NCI-H2227 treated with DMSO at 0.1 percent for 48 hours (cell line): ENCODE measurements around the gene SERHL2.
"Not testable (repeated sequence)": the region's sequence is repeated elsewhere in the genome, so short reads cannot be mapped to it uniquely, and the experiment has no call there.

Source experiments
- DNase-seq: peaks from one replicate; lab custom pipeline; 2025; lab: John Stamatoyannopoulos, UW

Gene SERHL2

DNA sequence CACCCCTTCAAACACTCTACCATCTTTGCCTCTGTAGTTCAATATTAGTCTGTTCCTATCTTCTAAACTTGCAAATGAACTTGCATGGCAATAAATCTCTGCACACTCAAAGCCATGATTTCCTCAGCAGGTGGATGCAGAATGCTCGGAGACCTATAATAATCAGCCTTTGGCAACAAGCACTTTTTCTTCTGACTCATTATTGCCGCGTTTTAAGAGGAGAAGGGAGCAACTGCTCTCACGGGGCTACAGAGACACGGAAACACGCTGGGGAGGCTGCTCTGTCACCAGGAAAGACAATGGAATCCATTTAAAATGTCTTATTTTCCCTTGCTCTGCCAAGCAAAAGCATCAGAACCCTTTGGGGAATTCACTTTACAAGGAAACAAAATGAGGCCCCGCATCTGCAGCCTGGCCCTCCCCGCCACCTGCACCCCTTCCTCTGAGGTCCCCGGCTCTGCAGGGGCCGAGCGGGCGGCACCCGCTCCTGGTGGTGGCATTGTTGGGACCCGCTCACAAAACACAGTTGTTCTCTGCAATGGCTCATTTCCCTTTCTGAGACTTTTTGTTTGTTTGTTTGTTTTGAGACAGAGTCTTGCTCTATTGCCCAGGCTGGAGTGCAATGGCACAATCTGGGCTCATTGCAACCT is 18.5 kb upstream of the SERHL2 start:
- peak; percentile 52 for DNase-seq

- DNase-seq, result no peak
Measured at GRCh38 chr22:42536166-42536565, 17.6 kb upstream of the SERHL2 start.

- not testable (repeated sequence) for DNase-seq
Measured at GRCh38 chr22:42536634-42537033, 17.1 kb upstream of the SERHL2 start.

DNA sequence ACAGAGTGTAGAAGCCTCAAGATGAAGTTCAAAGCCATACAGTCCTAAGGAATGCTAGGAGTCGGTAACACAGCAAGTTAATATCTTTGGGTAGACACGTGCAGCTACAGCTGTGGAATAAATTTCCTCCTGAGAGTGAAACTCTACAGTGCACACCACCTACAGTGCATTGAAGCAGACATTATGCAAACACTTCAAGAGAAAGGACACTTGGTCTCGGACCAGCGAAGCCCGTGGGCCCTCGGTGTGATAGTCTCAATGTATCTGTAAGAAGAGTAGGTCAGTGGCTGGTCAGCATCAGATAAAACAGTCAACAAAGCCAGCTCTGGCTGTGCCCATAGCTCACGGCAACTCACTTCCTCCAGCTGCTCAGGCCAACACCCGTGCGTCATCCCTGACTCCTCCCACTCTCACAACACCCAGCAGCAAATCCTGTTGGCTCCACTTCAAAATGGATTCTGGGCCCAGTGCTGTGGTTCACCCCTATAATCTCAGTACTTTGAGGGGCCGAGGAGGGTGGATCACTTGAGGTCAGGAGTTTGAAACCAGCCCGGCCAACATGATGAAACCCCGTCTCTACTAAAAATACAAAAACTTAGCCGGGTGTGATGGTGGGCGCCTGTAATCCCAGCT is 16.4 kb upstream of the SERHL2 start:
- DNase-seq, result not testable (repeated sequence)

- DNase-seq, result not testable (repeated sequence)
Measured at GRCh38 chr22:42539236-42539771, 14.5 kb upstream of the SERHL2 start.

DNA sequence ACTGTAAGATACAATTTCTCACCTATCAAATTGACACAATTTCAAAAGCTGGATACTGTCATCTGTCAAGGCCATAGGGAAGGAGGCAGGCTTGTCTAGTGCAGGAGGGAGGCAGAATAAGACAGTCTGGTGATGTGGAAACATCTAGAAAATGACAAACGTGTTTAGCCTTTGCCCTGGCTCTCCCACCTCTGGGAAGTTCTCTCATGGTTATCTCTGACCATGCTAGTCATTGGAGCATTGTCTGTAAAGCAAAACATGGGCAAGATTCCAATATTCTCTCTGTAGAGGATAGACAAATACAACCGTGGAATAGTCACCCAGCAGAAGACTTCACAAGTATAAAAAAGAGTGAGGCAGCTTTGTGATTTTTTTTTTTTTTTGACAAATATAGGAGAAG is 9.1 kb upstream of the SERHL2 start:
- DNase-seq, result no peak

- no peak for DNase-seq
Measured at GRCh38 chr22:42547562-42547961, 6.2 kb upstream of the SERHL2 start.

DNA sequence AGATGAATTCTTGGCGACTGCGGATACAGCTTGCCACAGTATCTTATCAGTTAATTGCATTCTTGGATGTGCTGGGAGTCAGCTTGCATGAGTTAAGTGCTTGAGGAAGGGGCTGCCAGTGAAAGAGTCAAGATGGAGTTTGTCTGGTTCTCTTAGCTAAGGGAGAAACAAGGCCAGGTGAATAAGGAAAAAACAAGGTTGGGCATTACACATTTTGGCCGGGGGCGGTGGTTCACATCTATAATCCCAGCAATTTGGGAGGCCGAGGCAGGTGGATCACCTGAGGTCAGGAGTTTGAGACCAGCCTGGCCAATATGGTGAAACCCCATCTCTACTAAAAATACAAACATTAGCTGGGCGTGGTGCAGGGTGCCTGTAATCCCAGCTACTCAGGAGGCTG is 5.6 kb upstream of the SERHL2 start:
- DNase-seq, result not testable (repeated sequence)

DNA sequence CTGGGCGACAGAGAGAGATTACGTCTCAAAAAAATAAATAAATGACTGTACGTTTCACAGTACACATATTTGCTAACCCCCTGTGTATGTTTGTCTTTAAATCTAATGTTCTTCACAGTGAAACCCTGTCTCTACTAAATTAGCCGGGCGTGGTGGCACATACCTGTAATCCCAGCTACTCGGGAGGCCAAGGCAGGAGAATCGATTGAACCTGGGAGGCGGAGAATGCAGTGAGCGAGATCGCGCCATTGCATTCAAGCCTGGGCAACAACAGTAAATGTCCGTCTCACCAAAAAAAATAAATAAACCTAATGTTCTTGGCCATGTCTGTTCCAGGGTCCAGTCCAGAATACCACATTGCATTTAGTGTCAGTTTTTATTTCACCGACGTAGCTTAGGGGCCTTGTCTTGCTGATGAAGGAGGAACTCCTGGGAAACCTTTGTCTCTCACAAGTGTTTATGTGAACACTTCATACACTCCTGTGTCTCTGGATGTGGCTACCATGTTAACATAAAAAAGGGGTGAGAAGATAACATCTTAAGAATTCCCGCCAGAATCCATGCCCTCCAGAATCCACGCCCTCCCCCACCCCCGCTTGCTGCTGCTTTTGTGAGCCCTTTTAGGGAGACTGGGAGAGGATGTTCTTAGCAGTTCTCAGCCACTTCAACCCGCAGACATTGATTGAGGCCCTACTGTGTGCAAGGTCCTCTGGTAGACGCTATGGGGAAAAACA is 5.0 kb upstream of the SERHL2 start:
- DNase-seq, result no peak

GRCh38 chr22:42549331-42550060 is 4.3 kb upstream of the SERHL2 start:
- DNase-seq, result no peak

GRCh38 chr22:42552294-42552647 is 1.5 kb upstream of the SERHL2 start:
- not testable (repeated sequence) for DNase-seq

GRCh38 chr22:42560381-42560780 is 6.6 kb downstream of the SERHL2 start:
- no peak for DNase-seq

- DNase-seq, result no peak
Measured at GRCh38 chr22:42560781-42561180, 7.0 kb downstream of the SERHL2 start.

DNA sequence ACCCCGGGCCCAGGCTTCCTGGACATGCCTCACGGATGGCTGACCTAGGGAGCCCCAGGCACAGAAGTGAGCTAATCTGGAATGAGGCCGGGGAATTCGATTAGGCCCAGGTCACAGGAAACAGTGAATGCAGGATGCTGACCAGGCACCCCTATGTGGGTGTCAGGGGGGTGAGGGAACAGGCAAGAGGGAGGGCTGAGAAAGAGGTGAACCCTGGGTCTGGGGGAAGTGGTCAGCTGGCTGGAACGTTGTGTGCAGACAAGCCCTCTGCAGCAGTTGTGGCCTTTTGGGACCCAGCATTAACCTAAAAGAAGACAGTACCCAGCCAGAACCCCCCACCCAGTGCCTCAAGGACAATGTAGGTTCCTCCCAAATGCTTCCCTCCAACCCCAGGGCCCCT is 8.1 kb downstream of the SERHL2 start:
- DNase-seq, result no peak

- no peak for DNase-seq
Measured at GRCh38 chr22:42562279-42562678, 8.5 kb downstream of the SERHL2 start.

DNA sequence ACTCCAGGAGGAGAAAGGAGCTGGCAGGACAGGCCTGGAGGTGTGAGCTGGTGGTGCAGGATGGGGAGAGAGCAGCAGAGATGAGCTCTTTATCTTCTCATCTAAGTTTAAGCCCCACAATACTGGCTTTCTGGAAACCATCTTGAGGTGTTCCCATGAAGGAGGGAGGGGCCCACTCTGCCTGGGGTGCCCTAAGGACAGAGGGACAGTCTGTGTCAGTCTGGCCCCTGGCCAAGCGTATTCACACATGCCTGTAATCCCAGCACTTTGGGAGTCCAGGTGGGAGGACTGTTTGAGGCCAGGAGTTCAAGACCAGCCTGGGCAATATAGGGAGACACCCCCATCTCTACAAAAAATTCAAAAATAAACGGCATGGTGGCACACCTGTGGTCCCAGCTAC is 8.9 kb downstream of the SERHL2 start:
- DNase-seq, result no peak

DNA sequence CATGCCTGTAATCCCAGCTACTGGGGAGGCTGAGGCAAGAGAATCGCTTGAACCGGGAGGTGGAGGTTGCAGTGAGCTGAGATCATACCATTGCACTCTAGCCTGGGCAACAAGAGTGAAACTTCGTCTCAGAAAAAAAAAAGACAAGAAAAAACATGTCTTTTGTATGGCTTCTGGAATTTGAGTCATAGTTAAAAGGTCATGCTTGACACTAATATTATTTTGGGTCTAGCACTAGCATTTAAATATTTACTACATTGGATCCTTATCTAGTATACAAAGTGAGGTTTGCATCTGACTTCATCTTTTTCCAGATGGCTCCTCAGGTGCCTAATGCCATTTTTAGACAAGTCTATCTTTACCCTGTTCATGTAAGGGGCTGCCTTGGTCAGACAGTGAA is 10.2 kb downstream of the SERHL2 start:
- not testable (repeated sequence) for DNase-seq

DNA sequence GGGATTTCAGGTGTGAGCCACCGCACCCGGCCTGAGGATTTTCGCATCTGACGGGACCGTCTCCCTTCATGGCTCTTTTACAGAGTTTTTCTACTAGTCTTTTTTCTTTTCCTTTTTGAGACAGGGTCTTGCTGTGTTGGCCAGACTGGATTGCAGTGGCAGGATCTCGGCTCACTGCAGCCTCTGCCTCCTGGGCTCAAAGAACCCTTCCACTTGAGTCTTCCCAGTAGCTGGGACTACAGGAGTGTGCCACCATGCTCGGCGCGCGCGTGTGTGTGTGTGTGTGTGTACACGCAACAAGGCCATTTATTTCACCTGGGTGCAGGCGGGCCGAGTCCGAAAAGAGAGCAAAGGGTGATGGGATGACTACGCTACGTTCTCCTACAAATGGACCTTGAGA is 10.9 kb downstream of the SERHL2 start:
- DNase-seq, result no peak

GRCh38 chr22:42565956-42566355 is 12.2 kb downstream of the SERHL2 start:
- no peak for DNase-seq

GRCh38 chr22:42567950-42568349 is 14.2 kb downstream of the SERHL2 start:
- DNase-seq, result not testable (repeated sequence)

DNA sequence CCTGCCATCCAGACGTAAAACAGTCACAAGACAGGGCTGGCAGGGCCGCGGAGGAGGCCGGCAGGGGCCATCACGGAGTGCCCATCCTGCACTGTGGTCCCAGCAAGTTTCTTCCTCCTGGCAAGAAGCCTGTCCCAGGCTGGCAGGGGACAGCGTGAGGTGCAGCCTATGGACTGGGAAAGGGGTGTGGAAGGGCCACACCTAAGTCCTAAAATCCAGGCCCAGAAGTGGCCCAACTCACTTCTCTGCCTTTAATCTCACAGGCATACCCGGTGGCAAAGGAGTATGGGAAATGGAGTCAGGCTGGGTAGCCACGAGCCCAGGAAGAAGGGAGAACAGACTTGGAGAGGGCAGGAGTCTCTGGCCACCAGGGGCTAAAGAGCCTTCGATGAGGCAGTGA is 16.8 kb downstream of the SERHL2 start:
- DNase-seq, result not testable (repeated sequence)

DNA sequence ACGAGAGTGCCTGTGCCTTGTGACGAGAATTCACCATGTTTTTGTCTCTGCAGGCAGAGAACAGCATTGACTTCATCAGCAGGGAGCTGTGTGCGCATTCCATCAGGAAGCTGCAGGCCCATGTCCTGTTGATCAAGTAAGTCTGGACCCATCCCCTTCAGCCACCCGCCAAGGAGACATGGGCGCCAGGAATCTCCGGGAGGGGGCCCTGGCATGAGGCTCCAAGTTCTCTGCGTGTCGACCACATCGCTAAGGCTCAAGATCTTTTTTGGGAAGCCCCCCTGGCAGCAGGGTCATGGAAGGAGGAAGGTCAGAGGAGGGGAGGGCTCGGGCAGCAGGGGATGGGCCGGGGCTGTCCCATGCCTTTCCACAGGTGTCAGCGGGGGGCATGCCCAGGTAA is 17.3 kb downstream of the SERHL2 start:
- DNase-seq, result not testable (repeated sequence)
